ENCODE data around the gene MYOCD.

Gene MYOCD

GRCh38 chr17:12646761-12647422 is 18.8 kb upstream of the MYOCD start:
- H3K9me3 ChIP-seq (ENCODE audit: insufficient read depth, low read depth, low read length) = no peaks in the 10 kb centered on the region
- no peak overlapping the region for H3K9ac ChIP-seq (ENCODE audit: low read depth, low read length)
- H3K4me1 ChIP-seq (ENCODE audit: insufficient read depth, low read length) = peaks cover 12% of the 10 kb centered on the region
- no peak overlapping the region for H3K27ac ChIP-seq (ENCODE audit: low read length)
- no peak overlapping the region for H3K4me3 ChIP-seq (ENCODE audit: low read length)
- H3K27me3 ChIP-seq (ENCODE audit: insufficient read depth, low read length) = no peaks in the 10 kb centered on the region
- no peaks in the 10 kb centered on the region for H3K36me3 ChIP-seq (ENCODE audit: insufficient read depth, low read depth, low read length)

- no peaks in the 10 kb centered on the region for H3K9me3 ChIP-seq (ENCODE audit: insufficient read depth, low read depth, low read length)
- no peak overlapping the region for H3K9ac ChIP-seq (ENCODE audit: low read depth, low read length)
- H3K36me3 ChIP-seq (ENCODE audit: insufficient read depth, low read depth, low read length) = no peaks in the 10 kb centered on the region
- H3K4me3 ChIP-seq (ENCODE audit: low read length) = no peak overlapping the region
- H3K27me3 ChIP-seq (ENCODE audit: insufficient read depth, low read length) = no peaks in the 10 kb centered on the region
- peaks cover 10% of the 10 kb centered on the region for H3K4me1 ChIP-seq (ENCODE audit: insufficient read depth, low read length)
- no peak overlapping the region for H3K27ac ChIP-seq (ENCODE audit: low read length)
Measured at GRCh38 chr17:12648498-12648897, 17.2 kb upstream of the MYOCD start.

GRCh38 chr17:12655936-12656335 is 9.8 kb upstream of the MYOCD start:
- no peaks in the 10 kb centered on the region for H3K36me3 ChIP-seq (ENCODE audit: insufficient read depth, low read depth, low read length)
- no peaks in the 10 kb centered on the region for H3K27me3 ChIP-seq (ENCODE audit: insufficient read depth, low read length)
- H3K9ac ChIP-seq (ENCODE audit: low read depth, low read length) = no peak overlapping the region
- H3K27ac ChIP-seq (ENCODE audit: low read length) = no peak overlapping the region
- no peak overlapping the region for H3K4me3 ChIP-seq (ENCODE audit: low read length)
- H3K9me3 ChIP-seq (ENCODE audit: insufficient read depth, low read depth, low read length) = no peaks in the 10 kb centered on the region
- H3K4me1 ChIP-seq (ENCODE audit: insufficient read depth, low read length) = no peaks in the 10 kb centered on the region

GRCh38 chr17:12656354-12656753 is 9.3 kb upstream of the MYOCD start:
- Histone ChIP-seq H3K4me1 (ENCODE audit: insufficient read depth, low read length) (no peaks in the 10 kb centered on the region), H3K9me3 (ENCODE audit: insufficient read depth, low read depth, low read length) (no peaks in the 10 kb centered on the region), H3K27me3 (ENCODE audit: insufficient read depth, low read length) (no peaks in the 10 kb centered on the region), H3K27ac (ENCODE audit: low read length) (no peak overlapping the region), H3K9ac (ENCODE audit: low read depth, low read length) (no peak overlapping the region), H3K36me3 (ENCODE audit: insufficient read depth, low read depth, low read length) (no peaks in the 10 kb centered on the region), H3K4me3 (ENCODE audit: low read length) (no peak overlapping the region)

- Histone ChIP-seq H3K36me3 (ENCODE audit: insufficient read depth, low read depth, low read length) (no peaks in the 10 kb centered on the region), H3K9me3 (ENCODE audit: insufficient read depth, low read depth, low read length) (no peaks in the 10 kb centered on the region), H3K27ac (ENCODE audit: low read length) (no peak overlapping the region), H3K4me3 (ENCODE audit: low read length) (no peak overlapping the region), H3K9ac (ENCODE audit: low read depth, low read length) (no peak overlapping the region), H3K27me3 (ENCODE audit: insufficient read depth, low read length) (peaks cover 13% of the 10 kb centered on the region), H3K4me1 (ENCODE audit: insufficient read depth, low read length) (no peaks in the 10 kb centered on the region)
Measured at GRCh38 chr17:12659500-12659899, 6.2 kb upstream of the MYOCD start.

- H3K4me1 ChIP-seq (ENCODE audit: insufficient read depth, low read length) = no peaks in the 10 kb centered on the region
- no peaks in the 10 kb centered on the region for H3K9me3 ChIP-seq (ENCODE audit: insufficient read depth, low read depth, low read length)
- no peak overlapping the region for H3K4me3 ChIP-seq (ENCODE audit: low read length)
- no peak overlapping the region for H3K27ac ChIP-seq (ENCODE audit: low read length)
- no peaks in the 10 kb centered on the region for H3K36me3 ChIP-seq (ENCODE audit: insufficient read depth, low read depth, low read length)
- peaks cover 35% of the 10 kb centered on the region for H3K27me3 ChIP-seq (ENCODE audit: insufficient read depth, low read length)
- H3K9ac ChIP-seq (ENCODE audit: low read depth, low read length) = no peak overlapping the region
Measured at GRCh38 chr17:12664252-12664651, 1.4 kb upstream of the MYOCD start.

- H3K9me3 ChIP-seq (ENCODE audit: insufficient read depth, low read depth, low read length) = no peaks in the 10 kb centered on the region
- peak overlapping the region; percentile 92 for H3K4me3 ChIP-seq (ENCODE audit: low read length)
- no peak overlapping the region for H3K27ac ChIP-seq (ENCODE audit: low read length)
- H3K9ac ChIP-seq (ENCODE audit: low read depth, low read length) = peak overlapping the region; percentile 70; the same call in 1 of the 2 replicates
- H3K4me1 ChIP-seq (ENCODE audit: insufficient read depth, low read length) = no peaks in the 10 kb centered on the region
- no peaks in the 10 kb centered on the region for H3K36me3 ChIP-seq (ENCODE audit: insufficient read depth, low read depth, low read length)
- H3K27me3 ChIP-seq (ENCODE audit: insufficient read depth, low read length) = peaks cover 35% of the 10 kb centered on the region
Measured at GRCh38 chr17:12664894-12665262, 812 bp upstream of the MYOCD start.

- no peaks in the 10 kb centered on the region for H3K9me3 ChIP-seq (ENCODE audit: insufficient read depth, low read depth, low read length)
- no peaks in the 10 kb centered on the region for H3K4me1 ChIP-seq (ENCODE audit: insufficient read depth, low read length)
- H3K27me3 ChIP-seq (ENCODE audit: insufficient read depth, low read length) = peaks cover 35% of the 10 kb centered on the region
- no peak overlapping the region for H3K4me3 ChIP-seq (ENCODE audit: low read length)
- H3K9ac ChIP-seq (ENCODE audit: low read depth, low read length) = no peak overlapping the region
- no peaks in the 10 kb centered on the region for H3K36me3 ChIP-seq (ENCODE audit: insufficient read depth, low read depth, low read length)
- H3K27ac ChIP-seq (ENCODE audit: low read length) = no peak overlapping the region
Measured at GRCh38 chr17:12666718-12667117, 1.0 kb downstream of the MYOCD start.

- no peaks in the 10 kb centered on the region for H3K4me1 ChIP-seq (ENCODE audit: insufficient read depth, low read length)
- peaks cover 35% of the 10 kb centered on the region for H3K27me3 ChIP-seq (ENCODE audit: insufficient read depth, low read length)
- no peak overlapping the region for H3K27ac ChIP-seq (ENCODE audit: low read length)
- H3K9me3 ChIP-seq (ENCODE audit: insufficient read depth, low read depth, low read length) = no peaks in the 10 kb centered on the region
- no peak overlapping the region for H3K9ac ChIP-seq (ENCODE audit: low read depth, low read length)
- H3K4me3 ChIP-seq (ENCODE audit: low read length) = no peak overlapping the region
- H3K36me3 ChIP-seq (ENCODE audit: insufficient read depth, low read depth, low read length) = no peaks in the 10 kb centered on the region
Measured at GRCh38 chr17:12667299-12667958, 1.7 kb downstream of the MYOCD start.

GRCh38 chr17:12671906-12672305 is 6.2 kb downstream of the MYOCD start:
- Histone ChIP-seq H3K4me3 (ENCODE audit: low read length) (no peak overlapping the region), H3K27ac (ENCODE audit: low read length) (no peak overlapping the region), H3K9ac (ENCODE audit: low read depth, low read length) (no peak overlapping the region), H3K27me3 (ENCODE audit: insufficient read depth, low read length) (peaks cover 3% of the 10 kb centered on the region; the same call in 1 of the 2 replicates), H3K36me3 (ENCODE audit: insufficient read depth, low read depth, low read length) (no peaks in the 10 kb centered on the region), H3K4me1 (ENCODE audit: insufficient read depth, low read length) (no peaks in the 10 kb centered on the region; the same call in 1 of the 2 replicates), H3K9me3 (ENCODE audit: insufficient read depth, low read depth, low read length) (no peaks in the 10 kb centered on the region)

- no peaks in the 10 kb centered on the region for H3K27me3 ChIP-seq (ENCODE audit: insufficient read depth, low read length)
- no peaks in the 10 kb centered on the region; the same call in 1 of the 2 replicates for H3K4me1 ChIP-seq (ENCODE audit: insufficient read depth, low read length)
- no peaks in the 10 kb centered on the region for H3K9me3 ChIP-seq (ENCODE audit: insufficient read depth, low read depth, low read length)
- H3K4me3 ChIP-seq (ENCODE audit: low read length) = no peak overlapping the region
- no peaks in the 10 kb centered on the region for H3K36me3 ChIP-seq (ENCODE audit: insufficient read depth, low read depth, low read length)
- no peak overlapping the region for H3K27ac ChIP-seq (ENCODE audit: low read length)
- H3K9ac ChIP-seq (ENCODE audit: low read depth, low read length) = no peak overlapping the region
Measured at GRCh38 chr17:12672947-12673346, 7.3 kb downstream of the MYOCD start.

GRCh38 chr17:12673788-12674187 is 8.1 kb downstream of the MYOCD start:
- H3K9me3 ChIP-seq (ENCODE audit: insufficient read depth, low read depth, low read length) = no peaks in the 10 kb centered on the region
- H3K27ac ChIP-seq (ENCODE audit: low read length) = no peak overlapping the region
- no peaks in the 10 kb centered on the region for H3K36me3 ChIP-seq (ENCODE audit: insufficient read depth, low read depth, low read length)
- H3K9ac ChIP-seq (ENCODE audit: low read depth, low read length) = no peak overlapping the region
- no peak overlapping the region for H3K4me3 ChIP-seq (ENCODE audit: low read length)
- no peaks in the 10 kb centered on the region; the same call in 1 of the 2 replicates for H3K4me1 ChIP-seq (ENCODE audit: insufficient read depth, low read length)
- H3K27me3 ChIP-seq (ENCODE audit: insufficient read depth, low read length) = no peaks in the 10 kb centered on the region
